GM23248 (cell line): Measurements from ENCODE around the gene LRRC49. TPM values are rescaled to one million over a fixed set of nuclear protein-coding genes. Genes with fewer than 3 reads are reported as not detected.
"Not testable (repeated sequence)": the region's sequence is repeated elsewhere in the genome, so short reads cannot be mapped to it uniquely, and the experiment has no call there.

Experiments
- DNase-seq: peaks from one replicate; pipeline ENCODE4 v3.0.0-alpha.2; 2015
- H2AFZ ChIP-seq: fragments of 200-600 bp; sonication (generic); 2 replicates; pipeline ENCODE4 v1.6.1; 2016; ENCODE audit warnings: antibody characterized with exemption
- H3F3A ChIP-seq: fragments of 200-600 bp; sonication (generic); 2 replicates; pipeline ENCODE4 v1.6.1; 2016; ENCODE audit warnings: mild to moderate bottlenecking, antibody characterized with exemption, mixed run types; ENCODE audit not compliant: insufficient read depth
- H3K27ac ChIP-seq: fragments of 200-600 bp; sonication (generic); 2 replicates; pipeline ENCODE4 v1.5.1; 2016; ENCODE audit warnings: mild to moderate bottlenecking
- H3K27me3 ChIP-seq: fragments of 200-600 bp; sonication (generic); replicated peaks from 2 replicates; pipeline ENCODE4 v1.6.1; 2016; ENCODE audit warnings: mild to moderate bottlenecking; ENCODE audit not compliant: insufficient read depth
- H3K36me3 ChIP-seq: fragments of 200-600 bp; sonication (generic); 2 replicates; pipeline ENCODE4 v1.6.1; 2016; ENCODE audit warnings: low read depth, mild to moderate bottlenecking
- H3K4me1 ChIP-seq: fragments of 200-600 bp; sonication (generic); 2 replicates; pipeline ENCODE4 v1.6.1; 2016; ENCODE audit warnings: mild to moderate bottlenecking; ENCODE audit not compliant: insufficient read depth
- H3K4me2 ChIP-seq: fragments of 200-600 bp; sonication (generic); one replicate; pipeline ENCODE4 v1.6.1; 2016; ENCODE audit warnings: mild to moderate bottlenecking; ENCODE audit not compliant: unreplicated experiment
- H3K4me3 ChIP-seq: fragments of 200-600 bp; sonication (generic); 2 replicates; pipeline ENCODE4 v1.5.1; 2016; ENCODE audit warnings: mild to moderate bottlenecking
- H3K79me2 ChIP-seq: fragments of 200-600 bp; sonication (generic); 2 replicates; pipeline ENCODE4 v1.6.1; 2016; ENCODE audit warnings: mild to moderate bottlenecking; ENCODE audit not compliant: insufficient read depth
- H3K9ac ChIP-seq: fragments of 200-600 bp; sonication (generic); 2 replicates; pipeline ENCODE4 v1.6.1; 2016; ENCODE audit warnings: mild to moderate bottlenecking
- H3K9me2 ChIP-seq: fragments of 200-600 bp; sonication (generic); 2 replicates; pipeline ENCODE4 v1.6.1; 2016; ENCODE audit warnings: mixed run types, mild to moderate bottlenecking, moderate library complexity; ENCODE audit not compliant: insufficient read depth
- H3K9me3 ChIP-seq: fragments of 200-600 bp; sonication (generic); one replicate; pipeline ENCODE4 v1.6.1; 2017; ENCODE audit warnings: low read depth
- H4K20me1 ChIP-seq: fragments of 200-600 bp; sonication (generic); 2 replicates; pipeline ENCODE4 v1.6.0; 2016; ENCODE audit not compliant: insufficient read depth
- EZH2 ChIP-seq: fragments of 200-600 bp; sonication (generic); IDR thresholded peaks from 2 replicates; pipeline ENCODE4 v1.6.1; 2018; ENCODE audit warnings: antibody characterized with exemption, mild to moderate bottlenecking; ENCODE audit not compliant: insufficient read depth, poor library complexity, severe bottlenecking
- EZH2phosphoT487 ChIP-seq: fragments of 200-600 bp; sonication (generic); IDR thresholded peaks from 2 replicates; pipeline ENCODE4 v1.6.1; 2018; ENCODE audit warnings: antibody characterized with exemption, moderate library complexity, mild to moderate bottlenecking, low read depth; ENCODE audit not compliant: insufficient read depth
- WGBS, 2 experiments: methylation state at CpG; one replicate each; pipeline ENCODE4 v1.1.6; 2015 to 2017; ENCODE audit warnings: low lambda C conversion rate in 2 of 2, low coverage in 1 of 2; ENCODE audit errors: missing lambda C conversion rate in 2 of 2; 5-methylcytosine and 5-hydroxymethylcytosine counted together
- in situ Hi-C: fragments of 300-500 bp; cut with MboI; formaldehyde crosslinking; loops from 2 replicates; pipeline ENCODE4 v1.15.0; 2020
- polyA plus RNA-seq: library from polyadenylated mRNA; unstranded; fragments of >200 nt; fragmentation: Nextera tagmentation; extraction: Ambion mirVana; gene quantifications from 2 replicates; pipeline ENCODE4 v1.2.1, GENCODE V29; 2016
- total RNA-seq: library from RNA; depleted of rRNA; stranded (reverse); fragments of >200 nt; shearing (Covaris generic); gene quantifications from 2 replicates; pipeline ENCODE4 v1.2.3, GENCODE V29; 2014

LRRC49 gene
- total and polyA plus RNA-seq, 2 experiments from 2014 or later: 7.6 to 10.3 TPM

- WGBS, 2 experiments: 1 to 2% methylated on average over 7 of the region's 7 CpGs
- Histone ChIP-seq H3K27me3 (no peaks in the 10 kb centered on the region), H3F3A (peaks cover 56% of the 10 kb centered on the region), H3K9ac (peak overlapping the region; percentile 96), H3K4me1 (peaks cover 42% of the 10 kb centered on the region), H3K36me3 (peaks cover 5% of the 10 kb centered on the region), H3K79me2 (peaks cover 25% of the 10 kb centered on the region), H4K20me1 (no peaks in the 10 kb centered on the region), H3K4me2 (peak overlapping the region; percentile 84), H2AFZ (0 out of 2 replicates have a peak overlapping the region, but pooled peaks have one; percentile 52), H3K9me2 (no peaks in the 10 kb centered on the region), H3K9me3 (no peaks in the 10 kb centered on the region), H3K4me3 (peak overlapping the region; percentile 62), H3K27ac (peak overlapping the region; percentile 95)
- DNase-seq: peak; percentile 69
- in situ Hi-C loops: no loop called here
- no peak for TF ChIP-seq EZH2phosphoT487
- no peak for TF ChIP-seq EZH2
Measured at GRCh38 chr15:70856177-70856883, 36.3 kb upstream of the LRRC49 start.

GRCh38 chr15:70856884-70857561, 35.6 kb upstream of the LRRC49 start:
- Histone ChIP-seq H3K4me2 (peak overlapping the region; percentile 84), H3K27me3 (no peaks in the 10 kb centered on the region), H3K9me3 (no peaks in the 10 kb centered on the region), H3K4me1 (peaks cover 36% of the 10 kb centered on the region), H2AFZ (0 out of 2 replicates have a peak overlapping the region, but pooled peaks have one; percentile 52), H3K79me2 (peaks cover 18% of the 10 kb centered on the region), H3K9ac (peak overlapping the region; percentile 96), H3K4me3 (peak overlapping the region; percentile 62), H3K9me2 (no peaks in the 10 kb centered on the region), H3F3A (peaks cover 49% of the 10 kb centered on the region), H4K20me1 (no peaks in the 10 kb centered on the region), H3K27ac (peak overlapping the region; percentile 95), H3K36me3 (no peaks in the 10 kb centered on the region)
- in situ Hi-C loops: no loop called here
- peak; percentile 98 for DNase-seq
- WGBS, 2 experiments: 25 to 29% methylated on average over 5 of the region's 5 CpGs
- no peak for TF ChIP-seq EZH2
- TF ChIP-seq EZH2phosphoT487: no peak

GRCh38 chr15:70857562-70858285, 34.9 kb upstream of the LRRC49 start:
- Histone ChIP-seq H3K9me2 (no peaks in the 10 kb centered on the region), H3K27ac (peak overlapping the region; percentile 95), H3K9me3 (no peaks in the 10 kb centered on the region), H3K36me3 (no peaks in the 10 kb centered on the region), H3K4me1 (peaks cover 35% of the 10 kb centered on the region), H3K79me2 (peaks cover 11% of the 10 kb centered on the region), H3K9ac (peak overlapping the region; percentile 96), H3K4me2 (peak overlapping the region; percentile 84), H2AFZ (no peak overlapping the region), H3K4me3 (0 out of 2 replicates have a peak overlapping the region, but pooled peaks have one; percentile 21), H3F3A (peaks cover 46% of the 10 kb centered on the region), H4K20me1 (no peaks in the 10 kb centered on the region), H3K27me3 (no peaks in the 10 kb centered on the region)
- TF ChIP-seq EZH2 (no peak), EZH2phosphoT487 (no peak)
- 74 to 82% methylated on average over 3 of the region's 3 CpGs for WGBS, 2 experiments
- in situ Hi-C loops: no loop called here
- no peak for DNase-seq

- H4K20me1 ChIP-seq, H3K9ac ChIP-seq, H3K9me2 ChIP-seq, H3K79me2 ChIP-seq, H3K36me3 ChIP-seq, H3K27ac ChIP-seq, H3K27me3 ChIP-seq, H2AFZ ChIP-seq, in situ Hi-C loops, H3K4me2 ChIP-seq, H3K4me3 ChIP-seq, H3K9me3 ChIP-seq, DNase-seq: not testable (repeated sequence)
- H3F3A ChIP-seq: peaks cover 51% of the 10 kb centered on the region
- peaks cover 45% of the 10 kb centered on the region for H3K4me1 ChIP-seq
- WGBS, 2 experiments: 87 to 91% methylated on average over 9 of the region's 9 CpGs
Measured at GRCh38 chr15:70858614-70859321, 33.9 kb upstream of the LRRC49 start.
